Panc1 (cell line): ENCODE measurements around the gene CREB3L2.

Experiments
- CTCF ChIP-seq: fragments of 450-650 bp; IDR thresholded peaks from 2 replicates; pipeline ENCODE4 v1.5.1; 2017; ENCODE audit warnings: mild to moderate bottlenecking
- POLR2AphosphoS5 ChIP-seq: IDR thresholded peaks from 2 replicates; pipeline ENCODE4 v1.6.1; 2012; ENCODE audit warnings: mild to moderate bottlenecking, low read depth, low read length, moderate library complexity

GRCh38 chr7:137871170-137871915, 130.5 kb downstream of the CREB3L2 start:
- no peak for TF ChIP-seq CTCF
- no peak for TF ChIP-seq POLR2AphosphoS5
